GM12878 (cell line): ENCODE data around the gene ATG9B. TPM values are rescaled to one million over a fixed set of nuclear protein-coding genes. Genes with fewer than 3 reads are reported as not detected.

Experiments
- ATAC-seq: fragments of 200-7000 bp; cut with Tn5 transposase; 3 replicates; pipeline ENCODE4 v1.9.1; 2020; ENCODE audit warnings: mild to moderate bottlenecking, moderate library complexity
- BruUV-seq: library from RNA; stranded (reverse); fragments of 400-500 nt; replicated peaks from 2 replicates; lab custom pipeline; 2021; lab: Mats Ljungman, UMichigan
- CTCF ChIA-PET: fragments of 300-600 bp; sonication (Branson Sonifier 250); formaldehyde crosslinking; extraction: SDS; loops from one replicate; lab custom pipeline; 2021; ENCODE audit warnings: inconsistent platforms; lab: Yijun Ruan, JAX
- POLR2A ChIA-PET: fragments of 350-600 bp; formaldehyde crosslinking; extraction: SDS; loops from one replicate; lab custom pipeline; 2021; ENCODE audit warnings: inconsistent platforms; lab: Charles Lee
- RAD21 ChIA-PET: fragments of 300-600 bp; sonication (Branson Sonifier 250); formaldehyde crosslinking; loops from one replicate; lab custom pipeline; 2023; ENCODE audit warnings: antibody characterized with exemption; ENCODE audit not compliant: unreplicated experiment; lab: Charles Lee
- SMC1A ChIA-PET: fragments of 300-600 bp; sonication (Branson Sonifier 250); formaldehyde crosslinking; loops from one replicate; lab custom pipeline; 2023; ENCODE audit not compliant: unreplicated experiment, uncharacterized antibody; lab: Charles Lee
- DNase-seq: peaks from one replicate; pipeline ENCODE4 v3.0.0-alpha.2; 2011; ENCODE audit warnings: low read depth, low spot score
- FAIRE-seq: peaks from 3 replicates; lab custom pipeline; 2011; peaks lifted over from hg19 to GRCh38; lab: Jason Lieb, UNC
- H2AFZ ChIP-seq: 2 replicates; pipeline ENCODE4 v1.6.0; 2011; ENCODE audit warnings: low read depth, low read length, control low read depth; ENCODE audit not compliant: control insufficient read depth
- H3K27ac ChIP-seq: 2 replicates; pipeline ENCODE4 v1.5.1; 2011; ENCODE audit warnings: control low read depth; ENCODE audit not compliant: control insufficient read depth, insufficient read depth
- H3K27me3 ChIP-seq, 2 experiments: replicated peaks in 1 of 2; 2 replicates each; pipeline versions ENCODE4 v1.6.0 to v1.6.1; 2011; ENCODE audit warnings: low read length in 1 of 2; ENCODE audit not compliant: control insufficient read depth in 2 of 2, insufficient read depth in 2 of 2
- H3K36me3 ChIP-seq, 2 experiments: 2 replicates each; pipeline ENCODE4 v1.5.1; 2011; ENCODE audit warnings: low read length in 1 of 2; ENCODE audit not compliant: control insufficient read depth in 2 of 2, insufficient read depth in 2 of 2
- H3K4me1 ChIP-seq: 2 replicates; pipeline ENCODE4 v1.6.1; 2011; ENCODE audit warnings: mild to moderate bottlenecking, low read length, moderate library complexity, mixed read lengths; ENCODE audit not compliant: control insufficient read depth, insufficient read depth
- H3K4me2 ChIP-seq: 2 replicates; pipeline ENCODE4 v1.6.0; 2011; ENCODE audit warnings: control low read depth; ENCODE audit not compliant: control insufficient read depth, insufficient read depth
- H3K4me3 ChIP-seq: fragments of 200-600 bp; sonication (generic); 2 replicates; pipeline ENCODE4 v1.5.1; 2016
- H3K79me2 ChIP-seq: 2 replicates; pipeline ENCODE4 v1.6.0; 2011; ENCODE audit warnings: low read length; ENCODE audit not compliant: control insufficient read depth, insufficient read depth
- H3K9ac ChIP-seq: 2 replicates; pipeline ENCODE4 v1.8.0; 2011; ENCODE audit warnings: low read length, control low read depth, mixed read lengths; ENCODE audit not compliant: control insufficient read depth, insufficient read depth
- H3K9me3 ChIP-seq: replicated peaks from 3 replicates; pipeline ENCODE4 v1.5.1; 2011; ENCODE audit warnings: mild to moderate bottlenecking, low read length; ENCODE audit not compliant: control insufficient read depth, insufficient read depth
- H4K20me1 ChIP-seq: 2 replicates; pipeline ENCODE4 v1.6.0; 2011; ENCODE audit not compliant: control insufficient read depth, insufficient read depth
- BMI1 ChIP-seq: fragments of 450-650 bp; IDR thresholded peaks from 2 replicates; pipeline ENCODE4 v1.6.1; 2016; ENCODE audit warnings: mild to moderate bottlenecking, moderate library complexity, borderline replicate concordance
- FOS ChIP-seq: IDR thresholded peaks from 3 replicates; pipeline ENCODE4 v1.6.1; 2011; ENCODE audit warnings: borderline replicate concordance; ENCODE audit not compliant: insufficient read length; ENCODE audit errors: extremely low read depth
- HCFC1 ChIP-seq: fragments of 150-350 bp; IDR thresholded peaks from 2 replicates; pipeline ENCODE4 v1.6.1; 2014; ENCODE audit warnings: low read length
- IKZF2 ChIP-seq, 2 experiments: fragments of 450-650 bp; IDR thresholded peaks; 2 replicates each; pipeline ENCODE4 v1.6.1; 2017; ENCODE audit warnings: mild to moderate bottlenecking in 2 of 2, moderate library complexity in 2 of 2
- JUNB ChIP-seq: IDR thresholded peaks from 2 replicates; pipeline ENCODE4 v1.6.1; 2016; ENCODE audit warnings: antibody characterized with exemption, mild to moderate bottlenecking
- MXI1 ChIP-seq: fragments of 150-350 bp; IDR thresholded peaks from 2 replicates; pipeline ENCODE4 v1.6.1; 2011; ENCODE audit warnings: low read depth, mild to moderate bottlenecking, inconsistent platforms, low read length, improper control_type of control experiment
- MYB ChIP-seq: fragments of 150-350 bp; IDR thresholded peaks from 2 replicates; pipeline ENCODE4 v1.6.1; 2014; ENCODE audit warnings: mild to moderate bottlenecking, low read depth, low read length, borderline replicate concordance
- MYC ChIP-seq: IDR thresholded peaks from 2 replicates; pipeline ENCODE4 v1.6.1; 2011; ENCODE audit warnings: mild to moderate bottlenecking, low read length, moderate library complexity, inconsistent platforms; ENCODE audit not compliant: insufficient read depth, insufficient replicate concordance, insufficient read length, severe bottlenecking
- NFXL1 ChIP-seq: fragments of 450-650 bp; IDR thresholded peaks from 2 replicates; pipeline ENCODE4 v1.6.1; 2017; ENCODE audit warnings: antibody characterized with exemption, mild to moderate bottlenecking, borderline replicate concordance
- NR2F1 ChIP-seq: fragments of 450-650 bp; conservative IDR thresholded peaks from 2 replicates; pipeline ENCODE4 v1.6.1; 2017; ENCODE audit warnings: mild to moderate bottlenecking
- POLR2A ChIP-seq: IDR thresholded peaks from 2 replicates; pipeline ENCODE4 v1.6.1; 2011; ENCODE audit warnings: low read depth, mild to moderate bottlenecking, low read length
- POLR2AphosphoS2 ChIP-seq: IDR thresholded peaks from 2 replicates; pipeline ENCODE4 v1.6.1; 2011; ENCODE audit warnings: low read depth, mild to moderate bottlenecking, low read length, improper control_type of control experiment, moderate library complexity
- SMARCA5 ChIP-seq: fragments of 450-650 bp; IDR thresholded peaks from 2 replicates; pipeline ENCODE4 v1.6.1; 2017; ENCODE audit warnings: mild to moderate bottlenecking
- SUPT20H ChIP-seq: IDR thresholded peaks from 2 replicates; pipeline ENCODE4 v1.6.1; 2011; ENCODE audit warnings: low read depth, mild to moderate bottlenecking, low read length, moderate library complexity, borderline replicate concordance; ENCODE audit not compliant: control insufficient read depth
- USF1 ChIP-seq: IDR thresholded peaks from 2 replicates; pipeline ENCODE4 v1.6.1; 2011; ENCODE audit warnings: borderline replicate concordance, low read depth, mild to moderate bottlenecking, moderate library complexity, mixed read lengths, low read length; ENCODE audit not compliant: insufficient read depth; ENCODE audit errors: extremely low read length
- ZZZ3 ChIP-seq: IDR thresholded peaks from 2 replicates; pipeline ENCODE4 v1.6.1; 2011; ENCODE audit warnings: low read depth; ENCODE audit not compliant: control insufficient read depth, insufficient read length
- WGBS: methylation state at CpG from one replicate; pipeline ENCODE4 v1.1.6; 2016; ENCODE audit warnings: low lambda C conversion rate; ENCODE audit not compliant: insufficient replicate concordance, insufficient coverage; ENCODE audit errors: missing lambda C conversion rate; 5-methylcytosine and 5-hydroxymethylcytosine counted together
- in situ Hi-C: fragments of 300-500 bp; cut with MboI; formaldehyde crosslinking; loops from 9 replicates; pipeline ENCODE4 v1.14.3; 2018; ENCODE audit warnings: mixed read lengths
- intact Hi-C: fragments of 100-400 bp; cut with micrococcal nuclease; formaldehyde crosslinking; loops from one replicate; pipeline ENCODE4 v1.14.2; 2022; ENCODE audit not compliant: unreplicated experiment
- polyA plus RNA-seq, 11 experiments: library from polyadenylated mRNA; depleted of rRNA in 4 of 11; unstranded in 6 of 11; stranded (reverse) in 5 of 11; fragments of >200 nt; fragmentation: Nextera tagmentation in 4 of 11; fragmentation: Illumina TruSeq in 1 of 11; extraction: Ambion mirVana in 4 of 11; extraction: Trizol in 1 of 11; gene quantifications; 1 replicate in 1 of 11; 2 replicates in 10 of 11; pipeline versions ENCODE4 v1.2.1 to v1.2.3, GENCODE V29; 2011 to 2016; ENCODE audit warnings: inconsistent platforms in 2 of 11, missing spikeins in 2 of 11, low read depth in 1 of 11
- total RNA-seq, 4 experiments: library from RNA; depleted of rRNA in 3 of 4; stranded (reverse); fragments of >200 nt in 3 of 4; fragmentation: Illumina TruSeq in 1 of 4; extraction: Trizol in 1 of 4; gene quantifications; 2 replicates each; pipeline versions ENCODE4 v1.2.1 to v1.2.3, GENCODE V29; 2013 to 2021

The ATG9B gene
- total and polyA plus RNA-seq, 10 of the 15 experiments (the other 5 are each of a cell fraction or from before 2014, with no cell fraction given) = 0.01 to 0.83 (median 0.12) TPM; not detected in 2

- no peak for TF ChIP-seq MXI1
These were observed 53.9 kb downstream of the ATG9B start (continued) for GRCh38 chr7:150970424-150970823.

DNA sequence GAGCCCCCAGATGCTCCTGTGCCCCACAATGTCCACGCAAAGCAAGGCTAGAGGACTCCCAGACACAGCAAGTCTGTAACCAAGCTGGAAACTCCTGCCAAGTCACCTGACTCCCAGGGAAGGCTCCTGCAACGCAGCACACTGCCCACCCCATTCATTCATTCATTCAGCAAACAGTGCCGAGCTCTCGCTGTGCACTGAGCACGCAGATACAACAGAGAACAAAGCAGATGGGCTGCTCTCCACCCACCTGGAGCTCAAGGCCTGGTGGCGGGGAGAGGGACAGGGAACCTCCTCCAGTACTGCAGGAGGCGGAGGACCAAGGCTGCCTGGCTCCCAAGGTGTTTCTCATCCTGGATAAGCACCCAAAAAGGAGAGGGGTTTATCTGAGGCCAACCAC is 54.8 kb downstream of the ATG9B start:
- CTCF ChIA-PET = interaction anchor here (0.8 to 2.0 kb wide), 4 partner anchors 9 to 47 kb away, joined by 3 to 6 read pairs (median 3); no protein-coding TSS in a partner anchor
- POLR2A ChIA-PET = no interaction called here
- Histone ChIP-seq H3K27me3 (peaks cover 0 to 2% of the 10 kb centered on the region in 2 experiments; a peak in 2 of 4 replicates), H3K9ac (no peak overlapping the region), H4K20me1 (no peaks in the 10 kb centered on the region), H3K36me3 (no peaks in the 10 kb centered on the region), H2AFZ (no peak overlapping the region), H3K9me3 (no peaks in the 10 kb centered on the region), H3K79me2 (no peaks in the 10 kb centered on the region), H3K4me2 (no peak overlapping the region), H3K4me3 (no peak overlapping the region), H3K4me1 (peaks cover 3% of the 10 kb centered on the region), H3K27ac (no peak overlapping the region)
- no peak for TF ChIP-seq USF1
- TF ChIP-seq JUNB = no peak
- no peak for TF ChIP-seq SUPT20H
- TF ChIP-seq ZZZ3 = no peak
- no peak for TF ChIP-seq IKZF2 (IDR thresholded peaks at IDR 0.05)
- TF ChIP-seq NFXL1 = no peak
- TF ChIP-seq MYB = no peak
- TF ChIP-seq POLR2A = no peak
- no peak for TF ChIP-seq HCFC1
- no peak for TF ChIP-seq BMI1
- TF ChIP-seq POLR2AphosphoS2 = no peak
- TF ChIP-seq NR2F1 = no peak
- TF ChIP-seq SMARCA5 = no peak
- TF ChIP-seq FOS = no peak
- no peak for TF ChIP-seq MYC
- 47% methylated on average over 7 of the region's 7 CpGs for WGBS
- SMC1A ChIA-PET = no interaction called here
- BruUV-seq = no TSS peak
- intact Hi-C loops (no loop called here), in situ Hi-C loops (no loop called here)
- FAIRE-seq = no peak
- ATAC-seq = no peak
- no peak for DNase-seq
- RAD21 ChIA-PET = no interaction called here
